Measurements from ENCODE around the gene PRSS16.
"Not testable (repeated sequence)": the region's sequence is repeated elsewhere in the genome, so short reads cannot be mapped to it uniquely, and the experiment has no call there.

Gene PRSS16

GRCh38 chr6:27247133-27247836 is at the start of gene PRSS16:
TSS of gene PRSS16 (plus strand) at chr6:27247701. CDS start at chr6:27247738, 37 bp downstream.
- TF ChIP-seq GATA1 (IDR thresholded peaks at IDR 0.05; ENCODE audit: low read depth, low read length) (no peak), POLR2A (IDR thresholded peaks at IDR 0.05; ENCODE audit: low read length) (no peak)
- DNase-seq: no peak

GRCh38 chr6:27205375-27206278 is 41.9 kb upstream of the PRSS16 start:
- TF ChIP-seq GATA1 (IDR thresholded peaks at IDR 0.05; ENCODE audit: low read depth, low read length) (no peak), POLR2A (IDR thresholded peaks at IDR 0.05; ENCODE audit: low read length) (no peak)
- peak in 1 of 2 experiments; percentile 25 for DNase-seq

- DNase-seq: no peak
- TF ChIP-seq GATA1 (IDR thresholded peaks at IDR 0.05; ENCODE audit: low read depth, low read length): no peak
- TF ChIP-seq POLR2A (IDR thresholded peaks at IDR 0.05; ENCODE audit: low read length): no peak
Measured at GRCh38 chr6:27206806-27207205, 40.7 kb upstream of the PRSS16 start.

GRCh38 chr6:27208042-27208441 is 39.5 kb upstream of the PRSS16 start:
- no peak for DNase-seq
- TF ChIP-seq GATA1 (IDR thresholded peaks at IDR 0.05; ENCODE audit: low read depth, low read length) (no peak), POLR2A (IDR thresholded peaks at IDR 0.05; ENCODE audit: low read length) (no peak)

- TF ChIP-seq POLR2A (IDR thresholded peaks at IDR 0.05; ENCODE audit: low read length) (no peak), GATA1 (IDR thresholded peaks at IDR 0.05; ENCODE audit: low read depth, low read length) (no peak)
- DNase-seq: no peak
Measured at GRCh38 chr6:27209196-27209595, 38.3 kb upstream of the PRSS16 start.

GRCh38 chr6:27209659-27210269 is 37.7 kb upstream of the PRSS16 start:
- DNase-seq: peak in 1 of 2 experiments; percentile 4
- no peak for TF ChIP-seq POLR2A (IDR thresholded peaks at IDR 0.05; ENCODE audit: low read length)
- TF ChIP-seq GATA1 (IDR thresholded peaks at IDR 0.05; ENCODE audit: low read depth, low read length): no peak

- peak; percentile 5 to 8 for DNase-seq
Measured at GRCh38 chr6:27213091-27213517, 34.4 kb upstream of the PRSS16 start.

- TF ChIP-seq GATA1 (IDR thresholded peaks at IDR 0.05; ENCODE audit: low read depth, low read length) (no peak), POLR2A (IDR thresholded peaks at IDR 0.05; ENCODE audit: low read length) (no peak)
- peak; percentile 53 to 69 for DNase-seq
Measured at GRCh38 chr6:27213544-27214125, 33.9 kb upstream of the PRSS16 start.

GRCh38 chr6:27214126-27214601 is 33.3 kb upstream of the PRSS16 start:
- peak in 1 of 2 experiments; percentile 27 for DNase-seq
- TF ChIP-seq POLR2A (IDR thresholded peaks at IDR 0.05; ENCODE audit: low read length) (no peak), GATA1 (IDR thresholded peaks at IDR 0.05; ENCODE audit: low read depth, low read length) (no peak)

- no peak for DNase-seq
- no peak for TF ChIP-seq GATA1 (IDR thresholded peaks at IDR 0.05; ENCODE audit: low read depth, low read length)
- TF ChIP-seq POLR2A (IDR thresholded peaks at IDR 0.05; ENCODE audit: low read length): no peak
Measured at GRCh38 chr6:27216874-27217273, 30.6 kb upstream of the PRSS16 start.

- not testable (repeated sequence) for DNase-seq
Measured at GRCh38 chr6:27222971-27223370, 24.5 kb upstream of the PRSS16 start.

GRCh38 chr6:27224729-27225128 is 22.8 kb upstream of the PRSS16 start:
- DNase-seq: no peak
- no peak for TF ChIP-seq GATA1 (IDR thresholded peaks at IDR 0.05; ENCODE audit: low read depth, low read length)
- TF ChIP-seq POLR2A (IDR thresholded peaks at IDR 0.05; ENCODE audit: low read length): no peak

- DNase-seq: no peak
- TF ChIP-seq POLR2A (IDR thresholded peaks at IDR 0.05; ENCODE audit: low read length): no peak
- no peak for TF ChIP-seq GATA1 (IDR thresholded peaks at IDR 0.05; ENCODE audit: low read depth, low read length)
Measured at GRCh38 chr6:27228963-27229477, 18.5 kb upstream of the PRSS16 start.

- DNase-seq: no peak
- TF ChIP-seq GATA1 (IDR thresholded peaks at IDR 0.05; ENCODE audit: low read depth, low read length) (no peak), POLR2A (IDR thresholded peaks at IDR 0.05; ENCODE audit: low read length) (no peak)
Measured at GRCh38 chr6:27230758-27231111, 16.8 kb upstream of the PRSS16 start.
